Neural crest cell (in vitro differentiated cells): Measurements from ENCODE around the gene TENM3. TPM values are rescaled to one million over a fixed set of nuclear protein-coding genes. Genes with fewer than 3 reads are reported as not detected.

Source experiments
- DNase-seq: peaks from one replicate; pipeline ENCODE4 v3.0.0; 2021; ENCODE audit warnings: low read depth, mixed read lengths, low spot score
- H3K27ac Mint-ChIP-seq: one replicate; pipeline ENCODE4 v1.8.0; 2021; ENCODE audit warnings: mild to moderate bottlenecking, mixed read lengths; ENCODE audit not compliant: unreplicated experiment
- H3K27me3 Mint-ChIP-seq: 2 replicates; pipeline ENCODE4 v1.8.0; 2021; ENCODE audit warnings: low read depth, mild to moderate bottlenecking, mixed read lengths
- H3K36me3 Mint-ChIP-seq: 2 replicates; pipeline ENCODE4 v1.8.0; 2021; ENCODE audit warnings: low read depth, mild to moderate bottlenecking, mixed read lengths
- H3K4me1 Mint-ChIP-seq: 2 replicates; pipeline ENCODE4 v1.8.0; 2021; ENCODE audit warnings: mixed read lengths
- H3K4me3 Mint-ChIP-seq: one replicate; pipeline ENCODE4 v1.8.0; 2021; ENCODE audit warnings: mild to moderate bottlenecking, mixed read lengths
- H3K9me3 Mint-ChIP-seq: 2 replicates; pipeline ENCODE4 v1.8.0; 2021; ENCODE audit warnings: mixed read lengths
- total RNA-seq: library from RNA; stranded (reverse); gene quantifications from 2 replicates; pipeline ENCODE4 v1.2.1, GENCODE V29; 2021
- TF ChIP-seq, protein P1 (sequence below): fragments of 200-600 bp; sonication (generic); conservative IDR thresholded peaks from 2 replicates; pipeline ENCODE4 v1.5.0; 2021; ENCODE audit warnings: antibody characterized with exemption, mild to moderate bottlenecking

The TENM3 gene
- total RNA-seq, 1 donor from 2014 or later: 43.9 TPM

DNA sequence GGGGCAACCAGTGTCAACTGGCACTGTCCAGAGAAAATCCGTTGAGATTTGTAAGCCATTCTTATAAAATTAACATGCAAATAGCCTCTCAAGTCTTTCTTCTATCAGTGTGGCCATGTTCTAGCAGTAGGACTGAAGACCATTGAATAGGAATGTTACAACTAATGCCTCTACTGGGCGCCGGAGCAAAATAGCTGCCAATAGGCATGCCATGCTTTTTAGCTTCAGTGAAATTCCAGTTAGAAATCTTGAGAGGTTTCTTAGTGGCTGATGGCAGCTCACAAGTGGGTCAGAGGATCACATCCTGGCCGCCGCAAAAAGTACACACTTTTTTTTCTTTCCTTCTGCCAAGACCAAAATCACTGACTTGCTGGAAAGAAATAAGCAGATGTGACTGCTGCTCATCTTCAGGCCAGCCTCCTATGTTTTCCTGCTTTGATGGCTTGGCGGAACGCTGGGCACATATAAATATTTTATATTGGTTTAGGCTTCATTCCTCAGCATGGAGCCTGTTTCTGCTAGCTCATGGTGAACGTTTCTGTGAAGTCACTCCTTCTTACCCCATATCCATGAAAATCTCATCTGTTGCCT, 293.1 kb downstream of the TENM3 start:
- Mint-ChIP-seq H3K36me3 (no peaks in the 10 kb centered on the region), H3K4me1 (peaks cover 16% of the 10 kb centered on the region), H3K4me3 (no peak overlapping the region), H3K27me3 (no peaks in the 10 kb centered on the region), H3K9me3 (no peaks in the 10 kb centered on the region), H3K27ac (no peak overlapping the region)
- DNase-seq: no peak
- TF ChIP-seq, protein P1, sequence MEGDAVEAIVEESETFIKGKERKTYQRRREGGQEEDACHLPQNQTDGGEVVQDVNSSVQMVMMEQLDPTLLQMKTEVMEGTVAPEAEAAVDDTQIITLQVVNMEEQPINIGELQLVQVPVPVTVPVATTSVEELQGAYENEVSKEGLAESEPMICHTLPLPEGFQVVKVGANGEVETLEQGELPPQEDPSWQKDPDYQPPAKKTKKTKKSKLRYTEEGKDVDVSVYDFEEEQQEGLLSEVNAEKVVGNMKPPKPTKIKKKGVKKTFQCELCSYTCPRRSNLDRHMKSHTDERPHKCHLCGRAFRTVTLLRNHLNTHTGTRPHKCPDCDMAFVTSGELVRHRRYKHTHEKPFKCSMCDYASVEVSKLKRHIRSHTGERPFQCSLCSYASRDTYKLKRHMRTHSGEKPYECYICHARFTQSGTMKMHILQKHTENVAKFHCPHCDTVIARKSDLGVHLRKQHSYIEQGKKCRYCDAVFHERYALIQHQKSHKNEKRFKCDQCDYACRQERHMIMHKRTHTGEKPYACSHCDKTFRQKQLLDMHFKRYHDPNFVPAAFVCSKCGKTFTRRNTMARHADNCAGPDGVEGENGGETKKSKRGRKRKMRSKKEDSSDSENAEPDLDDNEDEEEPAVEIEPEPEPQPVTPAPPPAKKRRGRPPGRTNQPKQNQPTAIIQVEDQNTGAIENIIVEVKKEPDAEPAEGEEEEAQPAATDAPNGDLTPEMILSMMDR: no peak

DNA sequence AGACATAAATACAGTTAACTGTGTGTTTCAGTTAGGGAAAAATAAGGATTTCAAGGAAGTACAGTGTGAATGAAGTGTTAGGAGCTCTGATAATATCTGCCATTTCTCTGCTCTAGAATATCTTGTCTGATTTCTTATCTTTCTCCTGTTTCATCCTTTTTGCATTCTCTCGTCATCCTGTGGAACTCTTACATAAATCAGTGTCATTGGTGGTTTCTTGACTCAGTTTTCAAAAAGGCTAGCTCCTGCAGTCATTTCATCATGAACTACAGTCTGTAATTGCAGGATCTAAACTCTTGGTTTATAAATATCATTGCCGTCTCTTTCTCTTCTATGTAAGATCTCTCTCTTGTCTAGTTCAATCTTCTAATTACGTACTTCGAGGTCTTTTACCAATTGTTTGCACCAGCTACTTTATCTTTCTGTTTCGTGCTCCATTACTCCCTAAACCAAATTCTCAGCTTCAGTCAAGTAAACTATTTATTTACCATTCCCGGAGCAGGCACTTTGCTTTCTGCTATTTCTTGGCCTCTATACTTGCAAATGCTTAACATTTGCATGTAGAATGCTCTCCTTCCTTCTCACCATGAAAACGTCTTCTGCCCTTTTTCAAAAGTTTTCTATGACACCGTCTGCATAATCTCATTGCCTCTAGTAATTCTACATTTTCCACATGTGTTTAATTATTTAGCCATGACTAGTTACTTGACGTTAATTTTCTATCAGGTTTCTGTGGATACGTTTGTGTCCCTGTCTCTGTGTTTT, 294.0 kb downstream of the TENM3 start:
- DNase-seq: no peak
- Mint-ChIP-seq H3K4me1 (peaks cover 16% of the 10 kb centered on the region), H3K9me3 (no peaks in the 10 kb centered on the region), H3K36me3 (no peaks in the 10 kb centered on the region), H3K27me3 (no peaks in the 10 kb centered on the region), H3K4me3 (no peak overlapping the region), H3K27ac (no peak overlapping the region)
- TF ChIP-seq, protein P1: no peak

- DNase-seq: no peak
- Mint-ChIP-seq H3K4me1 (peaks cover 16% of the 10 kb centered on the region), H3K4me3 (no peak overlapping the region), H3K36me3 (no peaks in the 10 kb centered on the region), H3K9me3 (no peaks in the 10 kb centered on the region), H3K27me3 (no peaks in the 10 kb centered on the region), H3K27ac (no peak overlapping the region)
- TF ChIP-seq, protein P1: no peak
These were observed 294.8 kb downstream of the TENM3 start for GRCh38 chr4:182538031-182538430.

- TF ChIP-seq, protein P1: no peak
- Mint-ChIP-seq H3K36me3 (no peaks in the 10 kb centered on the region), H3K27me3 (no peaks in the 10 kb centered on the region), H3K4me1 (no peaks in the 10 kb centered on the region), H3K9me3 (no peaks in the 10 kb centered on the region), H3K4me3 (no peak overlapping the region), H3K27ac (no peak overlapping the region)
- no peak for DNase-seq
These were observed 297.3 kb downstream of the TENM3 start for GRCh38 chr4:182540496-182540895.

GRCh38 chr4:182547435-182547834, 304.2 kb downstream of the TENM3 start:
- H3K27ac Mint-ChIP-seq: no peak overlapping the region
- TF ChIP-seq, protein P1: no peak

More at GRCh38 chr4:182547435-182547834, 304.2 kb downstream of the TENM3 start:
- Mint-ChIP-seq H3K4me3 (no peak overlapping the region), H3K4me1 (peaks cover 30% of the 10 kb centered on the region), H3K27me3 (no peaks in the 10 kb centered on the region), H3K36me3 (peaks cover 4% of the 10 kb centered on the region), H3K9me3 (no peaks in the 10 kb centered on the region)
- DNase-seq: no peak
